Kidney epithelial cell (primary cell): ENCODE measurements around the gene CYP2B6. TPM values are rescaled to one million over a fixed set of nuclear protein-coding genes. Genes with fewer than 3 reads are reported as not detected.
"Not testable (repeated sequence)": the region's sequence is repeated elsewhere in the genome, so short reads cannot be mapped to it uniquely, and the experiment has no call there.

Source experiments
- DNase-seq: peaks from one replicate; pipeline ENCODE4 v3.0.0-alpha.2; 2010; ENCODE audit warnings: low read depth
- H3K27me3 ChIP-seq: 2 replicates; pipeline ENCODE4 v1.6.0; 2011; ENCODE audit warnings: low read length; ENCODE audit not compliant: control insufficient read depth, insufficient read depth
- H3K36me3 ChIP-seq: 2 replicates; pipeline ENCODE4 v1.5.1; 2011; ENCODE audit warnings: low read length; ENCODE audit not compliant: control insufficient read depth, insufficient read depth
- H3K4me3 ChIP-seq: 2 replicates; pipeline ENCODE4 v1.5.1; 2011; ENCODE audit warnings: low read depth, mild to moderate bottlenecking, control low read depth, low read length
- total RNA-seq: library from RNA; depleted of rRNA; stranded (reverse); fragments of >200 nt; gene quantifications from 2 replicates; pipeline ENCODE4 v1.2.3, GENCODE V29; 2015
- TF ChIP-seq, protein P1 (sequence below): IDR thresholded peaks from 2 replicates; pipeline ENCODE4 v1.5.1; 2011; ENCODE audit warnings: mild to moderate bottlenecking, moderate library complexity, low read length, control low read depth, inconsistent platforms; ENCODE audit not compliant: insufficient read depth, poor library complexity, severe bottlenecking

The CYP2B6 gene
- total RNA-seq, 1 donor from 2014 or later, result 0.13 TPM

DNA sequence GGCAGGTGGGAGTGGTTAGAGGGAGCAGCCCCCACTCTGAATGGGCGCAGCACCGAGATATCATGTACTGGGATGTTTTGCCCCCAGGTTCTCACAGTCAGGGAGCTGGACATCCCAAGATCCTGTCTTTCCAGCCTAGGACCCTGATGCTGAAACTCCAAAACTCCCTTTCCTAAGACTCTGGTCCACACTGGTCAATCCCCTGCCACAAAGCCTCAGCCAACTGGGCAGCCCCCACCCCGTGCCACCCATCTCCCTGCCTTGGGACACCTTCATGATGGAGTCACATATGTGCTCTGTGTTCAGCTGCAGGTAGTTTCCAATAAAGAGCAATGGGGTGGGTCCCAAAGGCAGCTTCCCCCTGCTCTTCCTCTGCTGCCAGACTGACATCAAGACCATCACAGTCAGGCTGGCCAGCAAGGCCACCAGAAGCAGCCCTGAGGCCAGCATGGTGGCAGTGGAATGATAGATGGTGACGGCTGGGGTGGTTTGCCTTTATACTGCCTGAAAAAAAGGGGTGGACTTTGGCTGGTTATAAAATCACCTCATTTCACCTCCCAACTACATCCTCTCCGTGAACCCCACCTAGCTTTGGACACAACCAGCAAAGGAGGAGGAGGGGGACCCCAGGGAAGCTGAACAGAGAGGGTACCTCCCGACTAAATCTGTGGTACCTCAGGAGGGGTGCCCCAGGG, 36.3 kb downstream of the CYP2B6 start:
- TF ChIP-seq, protein P1, sequence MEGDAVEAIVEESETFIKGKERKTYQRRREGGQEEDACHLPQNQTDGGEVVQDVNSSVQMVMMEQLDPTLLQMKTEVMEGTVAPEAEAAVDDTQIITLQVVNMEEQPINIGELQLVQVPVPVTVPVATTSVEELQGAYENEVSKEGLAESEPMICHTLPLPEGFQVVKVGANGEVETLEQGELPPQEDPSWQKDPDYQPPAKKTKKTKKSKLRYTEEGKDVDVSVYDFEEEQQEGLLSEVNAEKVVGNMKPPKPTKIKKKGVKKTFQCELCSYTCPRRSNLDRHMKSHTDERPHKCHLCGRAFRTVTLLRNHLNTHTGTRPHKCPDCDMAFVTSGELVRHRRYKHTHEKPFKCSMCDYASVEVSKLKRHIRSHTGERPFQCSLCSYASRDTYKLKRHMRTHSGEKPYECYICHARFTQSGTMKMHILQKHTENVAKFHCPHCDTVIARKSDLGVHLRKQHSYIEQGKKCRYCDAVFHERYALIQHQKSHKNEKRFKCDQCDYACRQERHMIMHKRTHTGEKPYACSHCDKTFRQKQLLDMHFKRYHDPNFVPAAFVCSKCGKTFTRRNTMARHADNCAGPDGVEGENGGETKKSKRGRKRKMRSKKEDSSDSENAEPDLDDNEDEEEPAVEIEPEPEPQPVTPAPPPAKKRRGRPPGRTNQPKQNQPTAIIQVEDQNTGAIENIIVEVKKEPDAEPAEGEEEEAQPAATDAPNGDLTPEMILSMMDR, result no peak
- Histone ChIP-seq H3K27me3 (peaks cover 4% of the 10 kb centered on the region), H3K36me3 (no peaks in the 10 kb centered on the region), H3K4me3 (no peak overlapping the region)
- DNase-seq, result no peak

DNA sequence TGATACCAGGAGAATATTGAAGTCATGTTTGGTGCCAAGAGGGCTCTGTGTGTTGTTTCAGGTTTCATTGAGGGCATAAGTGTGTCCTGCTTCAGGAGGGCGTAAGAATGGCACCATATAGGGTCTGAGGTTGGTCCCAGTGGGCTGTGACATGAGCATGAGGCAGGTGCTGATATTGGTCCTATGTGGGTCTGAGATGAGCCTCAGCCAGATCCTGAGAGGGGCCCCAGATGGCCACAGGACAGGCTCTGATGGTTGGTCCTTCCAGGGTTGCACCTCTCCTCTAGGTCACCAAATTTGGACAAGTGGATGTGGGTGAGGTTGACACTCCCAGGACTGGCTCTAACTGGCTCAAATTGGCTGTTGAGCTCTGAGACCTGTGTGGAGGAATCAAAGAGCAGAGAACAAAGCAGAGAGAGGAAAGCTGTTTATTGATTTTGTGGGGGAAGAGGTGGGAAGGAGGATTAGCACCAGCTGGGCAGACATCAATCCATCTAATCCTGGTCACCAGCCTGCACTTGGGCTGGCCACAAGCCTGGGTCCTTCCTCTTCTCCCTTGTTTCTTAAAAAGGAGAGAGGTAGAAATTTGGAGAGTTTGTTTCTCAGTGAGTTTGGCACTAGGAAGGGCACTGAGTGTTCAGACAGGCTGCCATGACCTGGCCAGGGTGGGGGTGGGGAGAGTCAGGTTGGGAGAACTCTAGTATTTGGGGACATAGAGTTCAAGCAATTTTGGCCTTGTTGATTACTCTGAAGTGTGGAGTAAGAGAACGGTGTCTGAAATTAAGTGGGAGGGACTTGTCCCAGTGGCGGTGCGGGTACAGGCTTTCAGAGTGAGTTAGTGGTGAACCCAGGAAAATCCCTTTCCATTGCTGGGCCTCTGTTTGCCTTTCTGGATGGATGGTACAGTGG, 38.7 kb downstream of the CYP2B6 start:
- Histone ChIP-seq H3K36me3 (no peaks in the 10 kb centered on the region), H3K27me3 (peaks cover 4% of the 10 kb centered on the region), H3K4me3 (no peak overlapping the region)
- TF ChIP-seq, protein P1, result no peak
- DNase-seq, result no peak

DNA sequence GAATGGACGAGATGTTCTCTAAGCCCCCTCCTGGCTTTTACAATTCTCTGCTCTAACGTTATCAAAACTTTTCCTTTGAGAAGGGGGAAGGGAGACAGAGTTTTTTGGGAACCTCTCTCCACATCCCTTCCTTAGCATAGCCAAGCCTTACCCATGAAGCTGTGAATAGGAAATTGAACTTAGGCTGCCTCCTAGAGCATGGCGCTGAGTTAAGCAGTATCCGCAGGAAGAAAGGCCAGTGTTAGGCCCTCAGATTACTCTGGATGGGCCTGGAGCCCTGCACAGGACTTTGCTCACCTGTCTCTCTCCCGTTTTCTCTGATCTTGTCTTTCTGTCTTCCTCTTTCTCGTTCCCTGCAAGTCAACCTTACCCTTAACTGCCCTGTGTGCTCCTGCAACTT, 39.6 kb downstream of the CYP2B6 start:
- DNase-seq, result no peak
- Histone ChIP-seq H3K36me3 (no peaks in the 10 kb centered on the region), H3K4me3 (no peak overlapping the region), H3K27me3 (peaks cover 3% of the 10 kb centered on the region)
- TF ChIP-seq, protein P1, result no peak

DNA sequence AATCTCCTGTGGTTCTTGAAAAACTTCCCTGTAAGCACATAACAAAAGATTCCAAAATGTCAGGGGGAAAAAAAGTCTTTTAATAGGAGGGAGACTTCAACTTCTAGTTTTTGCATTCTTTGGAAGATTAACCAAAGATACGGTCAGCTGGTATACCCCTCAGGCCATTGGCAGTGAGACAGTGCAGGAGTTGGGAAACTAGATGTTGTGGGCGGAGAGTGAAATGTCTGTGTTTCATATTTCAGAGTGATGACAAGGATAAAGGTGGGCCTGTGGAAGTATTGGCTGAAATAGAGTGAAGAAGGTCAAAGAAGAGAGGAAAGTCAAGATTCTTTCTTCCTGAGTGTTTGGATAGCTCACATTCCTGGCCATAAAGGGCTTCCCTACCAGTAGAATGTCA, 40.8 kb downstream of the CYP2B6 start:
- H3K36me3 ChIP-seq, result no peaks in the 10 kb centered on the region
- DNase-seq, result no peak
- H3K27me3 ChIP-seq, result no peaks in the 10 kb centered on the region
- TF ChIP-seq, protein P1, result no peak
- H3K4me3 ChIP-seq, result no peak overlapping the region

DNA sequence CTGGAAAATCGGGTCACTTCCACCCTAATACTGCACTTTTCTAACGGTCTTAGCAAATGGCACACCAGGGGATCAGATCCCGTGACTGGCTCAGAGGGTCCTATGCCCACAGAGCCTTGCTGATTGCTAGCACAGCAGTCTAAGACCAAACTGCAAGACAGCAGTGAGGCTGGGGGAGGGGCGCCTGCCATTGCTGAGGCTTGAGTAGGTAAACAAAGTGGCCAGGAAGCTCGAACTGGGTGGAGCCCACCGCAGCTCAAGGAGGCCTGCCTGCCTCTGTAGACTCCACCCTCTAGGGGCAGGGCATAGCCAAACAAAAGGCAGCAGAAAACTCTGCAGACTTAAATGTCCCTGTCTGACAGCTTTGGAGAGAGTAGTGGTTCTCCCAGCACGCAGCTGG, 42.2 kb downstream of the CYP2B6 start:
- H3K27me3 ChIP-seq, H3K36me3 ChIP-seq, H3K4me3 ChIP-seq, DNase-seq: not testable (repeated sequence)

DNA sequence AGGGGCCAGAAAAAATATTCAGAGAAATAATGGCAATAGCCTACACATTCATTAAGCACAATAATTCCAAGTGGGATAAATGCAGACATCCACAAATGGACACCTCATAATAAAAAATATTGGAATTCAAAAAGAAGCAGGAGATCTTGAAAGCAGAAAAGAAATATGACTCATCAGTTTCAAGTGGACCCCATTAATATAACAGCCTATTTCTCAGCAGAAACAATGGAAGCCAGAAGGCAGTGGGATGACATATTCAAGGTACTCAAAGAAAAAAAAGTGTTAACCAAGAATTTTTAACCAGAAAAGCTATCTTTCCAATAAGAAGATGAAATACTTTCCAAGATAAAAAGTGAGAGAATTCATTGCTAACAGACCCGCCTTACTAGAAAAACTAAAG, 48.7 kb downstream of the CYP2B6 start:
- no peak for DNase-seq
- no peak overlapping the region for H3K4me3 ChIP-seq
- TF ChIP-seq, protein P1, result no peak
- no peaks in the 10 kb centered on the region for H3K36me3 ChIP-seq
- no peaks in the 10 kb centered on the region for H3K27me3 ChIP-seq

DNA sequence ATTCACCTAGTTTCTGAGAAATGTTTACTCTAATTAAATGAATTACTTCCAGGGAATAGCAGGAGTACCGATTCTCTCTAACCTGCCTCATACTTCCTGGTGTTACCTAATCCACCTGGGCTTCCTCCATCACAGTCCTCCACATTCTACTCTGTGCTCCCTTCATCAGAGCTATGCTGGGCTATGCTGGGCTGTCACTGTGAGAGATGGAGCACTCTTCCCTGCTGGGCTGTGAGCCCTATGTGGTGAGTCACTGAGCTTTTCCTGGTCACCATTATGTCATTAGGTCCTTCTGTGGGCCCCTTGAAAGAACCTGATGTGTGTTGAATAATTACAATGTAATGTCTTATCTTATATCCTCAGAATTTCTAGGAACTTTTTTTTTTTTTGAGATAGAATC, 54.0 kb downstream of the CYP2B6 start:
- not testable (repeated sequence) for H3K4me3 ChIP-seq, H3K36me3 ChIP-seq, DNase-seq, H3K27me3 ChIP-seq
